Spleen (tissue), 7 donors: ENCODE results near the gene CRACDL.

Source experiments
- CTCF ChIP-seq, 11 experiments: fragments of 200-600 bp in 7 of 11; fragments of 450-650 bp in 4 of 11; sonication (generic) in 4 of 11; IDR thresholded peaks in 8 of 11; conservative IDR thresholded peaks in 3 of 11; 1 replicate in 7 of 11; 2 replicates in 4 of 11; pipeline versions ENCODE4 v1.4.0 to v1.8.0; 2016 to 2021; ENCODE audit warnings: antibody characterized with exemption in 11 of 11, inconsistent platforms in 4 of 11, mild to moderate bottlenecking in 1 of 11
- POLR2A ChIP-seq, 3 donors: fragments of 450-650 bp; IDR thresholded peaks; one replicate each; pipeline ENCODE4 v1.5.1; 2017; ENCODE audit warnings: antibody characterized with exemption in 3 of 3, mild to moderate bottlenecking in 1 of 3
- POLR2AphosphoS5 ChIP-seq, 3 donors: sonication (generic); formaldehyde crosslinking; IDR thresholded peaks; one replicate each; pipeline ENCODE4 v1.5.1; 2017; ENCODE audit warnings: antibody characterized with exemption in 3 of 3
- donor health status: DM: no; HTN: no; CAD: no; lungs with moderate emphysema.
- donor health status: DM: no; HTN: no; CAD: no.
- donor health status: DM: no; HTN: no; CAD: no.

- TF ChIP-seq CTCF (IDR thresholded peaks at IDR 0.05 in 8 of 11, conservative IDR thresholded peaks at IDR 0.05 in 3 of 11) (no peak), POLR2AphosphoS5 (IDR thresholded peaks at IDR 0.05) (no peak), POLR2A (IDR thresholded peaks at IDR 0.05) (no peak)
Observed at GRCh38 chr2:98861601-98862000, 74.4 kb downstream of the CRACDL start.
